Liver (tissue), 9 donors: ENCODE results near the gene MKNK2. TPM values are rescaled to one million over a fixed set of nuclear protein-coding genes. Genes with fewer than 3 reads are reported as not detected.

ENCODE experiments used
- DNase-seq: peaks from one replicate; pipeline ENCODE4 v3.0.0-alpha.2; 2017; ENCODE audit warnings: low spot score
- H3K27ac ChIP-seq, 2 donors: one replicate each; pipeline ENCODE4 v1.7.0; 2013; ENCODE audit warnings: inconsistent platforms in 2 of 2, low read length in 2 of 2, control low read depth in 1 of 2, low read depth in 1 of 2, mild to moderate bottlenecking in 1 of 2
- H3K27me3 ChIP-seq, 4 donors: one replicate each; pipeline versions ENCODE4 v1.6.1 to v1.7.0; 2013; ENCODE audit warnings: low read length in 3 of 4, inconsistent platforms in 1 of 4, mild to moderate bottlenecking in 1 of 4, moderate library complexity in 1 of 4; ENCODE audit not compliant: control insufficient read depth in 4 of 4, insufficient read depth in 4 of 4
- H3K36me3 ChIP-seq, 4 donors: one replicate each; pipeline versions ENCODE4 v1.6.1 to v1.7.0; 2013; ENCODE audit warnings: low read length in 3 of 4, mild to moderate bottlenecking in 3 of 4, low read depth in 1 of 4, moderate library complexity in 1 of 4; ENCODE audit not compliant: control insufficient read depth in 4 of 4, insufficient read depth in 3 of 4
- H3K4me1 ChIP-seq, 4 donors: one replicate each; pipeline versions ENCODE4 v1.6.1 to v1.7.0; 2013; ENCODE audit warnings: low read length in 3 of 4, mild to moderate bottlenecking in 3 of 4, moderate library complexity in 1 of 4; ENCODE audit not compliant: control insufficient read depth in 4 of 4, insufficient read depth in 4 of 4
- H3K4me3 ChIP-seq, 3 donors: one replicate each; pipeline versions ENCODE4 v1.6.1 to v1.7.0; 2013; ENCODE audit warnings: low read length in 3 of 3, control low read depth in 1 of 3, low read depth in 1 of 3, mild to moderate bottlenecking in 1 of 3
- H3K9ac ChIP-seq, 2 donors: one replicate each; pipeline ENCODE4 v1.7.0; 2013; ENCODE audit warnings: low read length in 2 of 2, mild to moderate bottlenecking in 2 of 2, moderate library complexity in 2 of 2, control low read depth in 1 of 2, low read depth in 1 of 2
- H3K9me3 ChIP-seq, 4 donors: one replicate each; pipeline versions ENCODE4 v1.6.1 to v1.7.0; 2013; ENCODE audit warnings: low read length in 3 of 4; ENCODE audit not compliant: control insufficient read depth in 4 of 4
- ATF3 ChIP-seq: IDR thresholded peaks from 2 replicates; pipeline ENCODE4 v1.6.1; 2016; ENCODE audit warnings: antibody characterized with exemption
- CTCF ChIP-seq: fragments of 150-350 bp; IDR thresholded peaks from 2 replicates; pipeline ENCODE4 v1.5.1; 2017; ENCODE audit warnings: improper control_type of control experiment, low read depth, low read length; ENCODE audit not compliant: missing input control
- EGR1 ChIP-seq, 2 donors: IDR thresholded peaks; 2 replicates each; pipeline ENCODE4 v1.6.1; 2016 to 2018; ENCODE audit warnings: antibody characterized with exemption in 2 of 2, low read depth in 2 of 2
- FOXA1 ChIP-seq: IDR thresholded peaks from 2 replicates; pipeline ENCODE4 v1.6.1; 2016; ENCODE audit warnings: antibody characterized with exemption
- FOXA2 ChIP-seq: IDR thresholded peaks from 2 replicates; pipeline ENCODE4 v1.6.1; 2016; ENCODE audit warnings: antibody characterized with exemption
- GABPA ChIP-seq, 2 donors: IDR thresholded peaks in 1 of 2; conservative IDR thresholded peaks in 1 of 2; 2 replicates each; pipeline ENCODE4 v1.6.1; 2016; ENCODE audit warnings: antibody characterized with exemption in 2 of 2, mild to moderate bottlenecking in 1 of 2, moderate library complexity in 1 of 2
- HNF4A ChIP-seq, 2 donors: conservative IDR thresholded peaks; 2 replicates each; pipeline ENCODE4 v1.6.1; 2016; ENCODE audit warnings: antibody characterized with exemption in 2 of 2, mild to moderate bottlenecking in 2 of 2
- HNF4G ChIP-seq: IDR thresholded peaks from 2 replicates; pipeline ENCODE4 v1.6.1; 2016; ENCODE audit warnings: antibody characterized with exemption
- JUND ChIP-seq, 2 donors: IDR thresholded peaks; 2 replicates each; pipeline ENCODE4 v1.6.1; 2016; ENCODE audit warnings: antibody characterized with exemption in 2 of 2
- NR2F2 ChIP-seq: IDR thresholded peaks from 2 replicates; pipeline ENCODE4 v1.6.1; 2016; ENCODE audit warnings: antibody characterized with exemption
- RAD21 ChIP-seq, 2 donors: IDR thresholded peaks; 2 replicates each; pipeline ENCODE4 v1.6.1; 2016; ENCODE audit warnings: antibody characterized with exemption in 2 of 2, mild to moderate bottlenecking in 2 of 2
- RXRA ChIP-seq, 2 donors: IDR thresholded peaks; 2 replicates each; pipeline ENCODE4 v1.6.1; 2017 to 2018; ENCODE audit warnings: antibody characterized with exemption in 2 of 2, mild to moderate bottlenecking in 1 of 2
- SP1 ChIP-seq: IDR thresholded peaks from 2 replicates; pipeline ENCODE4 v1.6.1; 2018; ENCODE audit warnings: antibody characterized with exemption, mild to moderate bottlenecking
- TAF1 ChIP-seq: conservative IDR thresholded peaks from 2 replicates; pipeline ENCODE4 v1.6.1; 2016; ENCODE audit warnings: antibody characterized with exemption, mild to moderate bottlenecking
- YY1 ChIP-seq: IDR thresholded peaks from 2 replicates; pipeline ENCODE4 v1.6.1; 2016; ENCODE audit warnings: antibody characterized with exemption, mild to moderate bottlenecking
- WGBS: extraction: QIAGEN DNeasy Blood & Tissue Kit; methylation state at CpG from one replicate; pipeline ENCODE4 v1.1.7; 2013; 5-methylcytosine and 5-hydroxymethylcytosine counted together
- polyA plus RNA-seq, 2 donors: library from polyadenylated mRNA; stranded (reverse) in 1 of 2; unstranded in 1 of 2; fragments of 200-250 nt in 1 of 2; fragments of >200 nt in 1 of 2; fragmentation: Nextera tagmentation in 1 of 2; extraction: Ambion mirVana in 1 of 2; gene quantifications; one replicate each; pipeline versions ENCODE4 v1.2.1 to v1.2.3, GENCODE V29; 2013 to 2015
- total RNA-seq, 2 donors: library from RNA; depleted of rRNA; stranded (reverse); fragments of >200 nt; gene quantifications; one replicate each; pipeline ENCODE4 v1.2.3, GENCODE V29; 2014
- TF ChIP-seq, protein P1 (sequence below): IDR thresholded peaks from 2 replicates; pipeline ENCODE4 v1.6.1; 2016; ENCODE audit warnings: antibody characterized with exemption
- TF ChIP-seq, protein P2 (sequence below): IDR thresholded peaks from 2 replicates; pipeline ENCODE4 v1.6.1; 2016; ENCODE audit warnings: antibody characterized with exemption, mild to moderate bottlenecking
- TF ChIP-seq, protein P3 (sequence below): IDR thresholded peaks from 2 replicates; pipeline ENCODE4 v1.6.1; 2016; ENCODE audit warnings: antibody characterized with exemption
- donor health status: healthy.
- donor health status: healthy.
- donor health status: healthy.
- donor health status: healthy.
- donor health status: healthy.

The MKNK2 gene
- total and polyA plus RNA-seq, 4 donors = 24.7 to 105 (median 46.4) TPM

DNA sequence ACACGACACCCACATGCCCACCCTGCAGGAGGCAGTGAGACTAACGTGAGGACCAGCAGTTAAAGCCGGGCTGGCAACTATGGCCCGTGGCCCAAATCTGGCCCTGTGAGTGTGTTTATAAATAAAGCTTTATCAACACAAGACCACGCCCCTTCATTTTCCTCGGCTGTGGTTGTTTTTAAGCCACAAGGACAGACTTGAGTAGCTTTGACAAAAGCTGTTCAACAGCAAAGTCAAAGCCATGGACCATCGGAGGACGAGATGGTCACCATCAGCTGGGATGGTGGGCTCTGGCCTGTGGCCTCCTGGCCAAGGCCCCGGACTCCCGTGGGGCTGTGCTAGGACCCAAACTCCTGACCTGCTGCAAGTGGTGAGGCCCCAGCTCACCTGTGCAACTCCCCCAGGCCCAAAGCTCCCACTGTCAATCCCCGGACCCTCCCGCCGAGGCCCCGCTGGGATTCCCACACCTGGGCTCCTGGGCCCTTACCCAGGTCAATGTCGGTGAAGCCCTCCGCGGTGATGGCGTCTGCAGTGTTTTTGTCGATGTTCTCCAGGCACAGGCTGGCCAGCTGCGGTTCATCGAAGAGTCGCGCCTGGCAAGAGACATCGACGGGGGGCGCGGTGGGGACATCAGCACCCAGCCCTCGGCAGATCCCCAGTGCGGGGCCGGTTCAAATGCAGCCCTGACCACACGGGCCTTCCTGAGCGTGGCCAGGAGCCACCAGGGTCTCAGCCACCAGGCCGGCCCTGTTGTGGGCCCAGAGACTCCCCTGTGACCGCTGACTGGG, 60.6 kb downstream of the MKNK2 start:
- no peak for DNase-seq
- Histone ChIP-seq H3K27ac (no peak overlapping the region), H3K9ac (no peak overlapping the region), H3K4me1 (no peaks in the 10 kb centered on the region), H3K27me3 (no peaks in the 10 kb centered on the region), H3K36me3 (peaks cover 17 to 52% (median 20%) of the 10 kb centered on the region in 4 donors), H3K4me3 (no peak overlapping the region), H3K9me3 (no peaks in the 10 kb centered on the region)
- TF ChIP-seq CTCF (no peak), YY1 (no peak), ATF3 (no peak), SP1 (no peak), JUND (IDR thresholded peaks at IDR 0.05) (no peak), TAF1 (no peak), HNF4G (no peak), GABPA (IDR thresholded peaks at IDR 0.05 in 1 of 2, conservative IDR thresholded peaks at IDR 0.05 in 1 of 2) (no peak)
- TF ChIP-seq, protein P1, sequence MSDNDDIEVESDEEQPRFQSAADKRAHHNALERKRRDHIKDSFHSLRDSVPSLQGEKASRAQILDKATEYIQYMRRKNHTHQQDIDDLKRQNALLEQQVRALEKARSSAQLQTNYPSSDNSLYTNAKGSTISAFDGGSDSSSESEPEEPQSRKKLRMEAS = no peak
- WGBS = 97% methylated on average over 34 of the region's 34 CpGs

DNA sequence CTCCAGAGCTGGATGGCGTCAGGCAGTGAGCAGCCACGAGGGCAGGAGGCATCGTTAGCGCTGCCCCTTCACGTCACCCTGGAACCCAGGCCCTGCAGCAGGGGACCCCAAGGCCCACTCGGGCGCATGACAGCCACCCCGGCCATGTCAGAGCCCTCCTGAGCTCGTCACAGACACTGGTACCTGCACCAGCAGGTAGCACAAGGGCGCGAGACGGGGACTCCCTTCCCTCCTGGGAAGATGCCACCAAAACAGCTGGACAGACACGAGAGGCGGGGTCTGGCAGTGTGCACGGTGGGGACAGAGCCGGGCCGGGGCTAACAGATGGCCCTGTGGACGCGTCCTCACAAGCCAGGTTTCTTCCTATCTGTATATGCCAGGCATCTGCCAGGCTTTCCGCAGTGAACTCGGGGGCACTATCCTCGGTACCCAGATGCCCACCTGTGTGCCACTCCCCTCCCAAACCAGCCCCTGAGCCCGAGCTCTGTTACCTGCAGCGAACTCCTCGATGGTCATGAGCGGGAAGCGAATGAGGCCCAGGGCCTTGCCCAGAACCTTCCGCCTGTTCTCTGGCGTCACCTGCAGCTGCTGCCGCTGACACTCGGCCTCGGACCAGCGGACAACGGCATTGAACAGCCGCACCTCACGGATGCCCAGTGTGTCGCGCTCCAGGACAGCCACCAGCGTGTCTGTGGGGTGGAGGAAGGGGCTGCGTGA, 61.4 kb downstream of the MKNK2 start:
- WGBS = 94% methylated on average over 40 of the region's 40 CpGs
- Histone ChIP-seq H3K9me3 (no peaks in the 10 kb centered on the region), H3K27me3 (no peaks in the 10 kb centered on the region), H3K27ac (no peak overlapping the region), H3K4me3 (no peak overlapping the region), H3K36me3 (peaks cover 20 to 58% (median 23%) of the 10 kb centered on the region in 4 donors), H3K9ac (no peak overlapping the region), H3K4me1 (no peaks in the 10 kb centered on the region)
- TF ChIP-seq, protein P2, sequence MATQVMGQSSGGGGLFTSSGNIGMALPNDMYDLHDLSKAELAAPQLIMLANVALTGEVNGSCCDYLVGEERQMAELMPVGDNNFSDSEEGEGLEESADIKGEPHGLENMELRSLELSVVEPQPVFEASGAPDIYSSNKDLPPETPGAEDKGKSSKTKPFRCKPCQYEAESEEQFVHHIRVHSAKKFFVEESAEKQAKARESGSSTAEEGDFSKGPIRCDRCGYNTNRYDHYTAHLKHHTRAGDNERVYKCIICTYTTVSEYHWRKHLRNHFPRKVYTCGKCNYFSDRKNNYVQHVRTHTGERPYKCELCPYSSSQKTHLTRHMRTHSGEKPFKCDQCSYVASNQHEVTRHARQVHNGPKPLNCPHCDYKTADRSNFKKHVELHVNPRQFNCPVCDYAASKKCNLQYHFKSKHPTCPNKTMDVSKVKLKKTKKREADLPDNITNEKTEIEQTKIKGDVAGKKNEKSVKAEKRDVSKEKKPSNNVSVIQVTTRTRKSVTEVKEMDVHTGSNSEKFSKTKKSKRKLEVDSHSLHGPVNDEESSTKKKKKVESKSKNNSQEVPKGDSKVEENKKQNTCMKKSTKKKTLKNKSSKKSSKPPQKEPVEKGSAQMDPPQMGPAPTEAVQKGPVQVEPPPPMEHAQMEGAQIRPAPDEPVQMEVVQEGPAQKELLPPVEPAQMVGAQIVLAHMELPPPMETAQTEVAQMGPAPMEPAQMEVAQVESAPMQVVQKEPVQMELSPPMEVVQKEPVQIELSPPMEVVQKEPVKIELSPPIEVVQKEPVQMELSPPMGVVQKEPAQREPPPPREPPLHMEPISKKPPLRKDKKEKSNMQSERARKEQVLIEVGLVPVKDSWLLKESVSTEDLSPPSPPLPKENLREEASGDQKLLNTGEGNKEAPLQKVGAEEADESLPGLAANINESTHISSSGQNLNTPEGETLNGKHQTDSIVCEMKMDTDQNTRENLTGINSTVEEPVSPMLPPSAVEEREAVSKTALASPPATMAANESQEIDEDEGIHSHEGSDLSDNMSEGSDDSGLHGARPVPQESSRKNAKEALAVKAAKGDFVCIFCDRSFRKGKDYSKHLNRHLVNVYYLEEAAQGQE = no peak
- TF ChIP-seq FOXA2 (no peak), CTCF (no peak), HNF4G (no peak), JUND (IDR thresholded peaks at IDR 0.05) (no peak), FOXA1 (no peak), GABPA (IDR thresholded peaks at IDR 0.05 in 1 of 2, conservative IDR thresholded peaks at IDR 0.05 in 1 of 2) (no peak), RXRA (IDR thresholded peaks at IDR 0.05) (no peak), TAF1 (no peak), YY1 (no peak), ATF3 (no peak), HNF4A (conservative IDR thresholded peaks at IDR 0.05) (no peak), NR2F2 (no peak), RAD21 (IDR thresholded peaks at IDR 0.05) (no peak), SP1 (no peak), EGR1 (IDR thresholded peaks at IDR 0.05; ENCODE audit: low read depth in 2 of 2) (no peak)
- TF ChIP-seq, protein P3, sequence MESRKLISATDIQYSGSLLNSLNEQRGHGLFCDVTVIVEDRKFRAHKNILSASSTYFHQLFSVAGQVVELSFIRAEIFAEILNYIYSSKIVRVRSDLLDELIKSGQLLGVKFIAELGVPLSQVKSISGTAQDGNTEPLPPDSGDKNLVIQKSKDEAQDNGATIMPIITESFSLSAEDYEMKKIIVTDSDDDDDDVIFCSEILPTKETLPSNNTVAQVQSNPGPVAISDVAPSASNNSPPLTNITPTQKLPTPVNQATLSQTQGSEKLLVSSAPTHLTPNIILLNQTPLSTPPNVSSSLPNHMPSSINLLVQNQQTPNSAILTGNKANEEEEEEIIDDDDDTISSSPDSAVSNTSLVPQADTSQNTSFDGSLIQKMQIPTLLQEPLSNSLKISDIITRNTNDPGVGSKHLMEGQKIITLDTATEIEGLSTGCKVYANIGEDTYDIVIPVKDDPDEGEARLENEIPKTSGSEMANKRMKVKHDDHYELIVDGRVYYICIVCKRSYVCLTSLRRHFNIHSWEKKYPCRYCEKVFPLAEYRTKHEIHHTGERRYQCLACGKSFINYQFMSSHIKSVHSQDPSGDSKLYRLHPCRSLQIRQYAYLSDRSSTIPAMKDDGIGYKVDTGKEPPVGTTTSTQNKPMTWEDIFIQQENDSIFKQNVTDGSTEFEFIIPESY = no peak
- TF ChIP-seq, protein P1 = no peak
- no peak for DNase-seq
